ENCODE results near the gene CCDC169. TPM values are rescaled to one million over a fixed set of nuclear protein-coding genes. Genes with fewer than 3 reads are reported as not detected.

The CCDC169 gene
- total RNA-seq, 1 experiment from 2014 or later: not detected

GRCh38 chr13:36231236-36231635 lies 66.4 kb downstream of the CCDC169 start:
- intact Hi-C loops (cut with micrococcal nuclease; ENCODE audit: unreplicated experiment): no loop called here
- Mint-ChIP-seq H3K27ac (ENCODE audit: unreplicated experiment) (no peak overlapping the region), H3K36me3 (ENCODE audit: insufficient read depth, unreplicated experiment) (no peaks in the 10 kb centered on the region), H3K4me3 (ENCODE audit: low read depth, unreplicated experiment) (no peak overlapping the region), H3K27me3 (ENCODE audit: unreplicated experiment) (peaks cover 12% of the 10 kb centered on the region), H3K4me1 (ENCODE audit: low read depth, unreplicated experiment) (no peaks in the 10 kb centered on the region), H3K9me3 (ENCODE audit: low read depth, unreplicated experiment) (no peaks in the 10 kb centered on the region)
- DNase-seq: no peak
- BruUV-seq (replicated peaks): no TSS peak
- TF ChIP-seq, protein P1, sequence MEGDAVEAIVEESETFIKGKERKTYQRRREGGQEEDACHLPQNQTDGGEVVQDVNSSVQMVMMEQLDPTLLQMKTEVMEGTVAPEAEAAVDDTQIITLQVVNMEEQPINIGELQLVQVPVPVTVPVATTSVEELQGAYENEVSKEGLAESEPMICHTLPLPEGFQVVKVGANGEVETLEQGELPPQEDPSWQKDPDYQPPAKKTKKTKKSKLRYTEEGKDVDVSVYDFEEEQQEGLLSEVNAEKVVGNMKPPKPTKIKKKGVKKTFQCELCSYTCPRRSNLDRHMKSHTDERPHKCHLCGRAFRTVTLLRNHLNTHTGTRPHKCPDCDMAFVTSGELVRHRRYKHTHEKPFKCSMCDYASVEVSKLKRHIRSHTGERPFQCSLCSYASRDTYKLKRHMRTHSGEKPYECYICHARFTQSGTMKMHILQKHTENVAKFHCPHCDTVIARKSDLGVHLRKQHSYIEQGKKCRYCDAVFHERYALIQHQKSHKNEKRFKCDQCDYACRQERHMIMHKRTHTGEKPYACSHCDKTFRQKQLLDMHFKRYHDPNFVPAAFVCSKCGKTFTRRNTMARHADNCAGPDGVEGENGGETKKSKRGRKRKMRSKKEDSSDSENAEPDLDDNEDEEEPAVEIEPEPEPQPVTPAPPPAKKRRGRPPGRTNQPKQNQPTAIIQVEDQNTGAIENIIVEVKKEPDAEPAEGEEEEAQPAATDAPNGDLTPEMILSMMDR (IDR thresholded peaks at IDR 0.05; ENCODE audit: unreplicated experiment): no peak
- CTCF ChIA-PET: no interaction called here

DNA sequence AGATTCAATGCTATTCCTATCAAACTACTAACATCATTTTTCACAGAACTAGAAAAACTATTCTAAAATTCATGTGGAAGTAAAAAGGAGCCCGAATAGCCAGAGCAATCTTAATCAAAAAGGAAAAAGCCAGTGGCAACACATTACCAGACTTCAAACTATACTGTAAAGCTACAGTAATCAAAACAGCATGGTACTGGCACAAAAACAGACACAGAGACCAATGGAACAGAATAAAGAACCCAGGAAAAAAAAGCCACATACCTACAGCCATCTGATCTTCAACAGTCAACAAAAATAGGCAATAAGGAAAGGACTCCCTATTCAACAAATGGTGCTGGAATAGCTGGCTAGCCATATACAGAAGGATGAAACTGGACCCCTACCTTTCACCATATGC lies 72.9 kb downstream of the CCDC169 start:
- intact Hi-C loops (cut with micrococcal nuclease; ENCODE audit: unreplicated experiment): no loop called here
- Mint-ChIP-seq H3K4me3 (ENCODE audit: low read depth, unreplicated experiment) (no peak overlapping the region), H3K9me3 (ENCODE audit: low read depth, unreplicated experiment) (peaks cover 3% of the 10 kb centered on the region), H3K36me3 (ENCODE audit: insufficient read depth, unreplicated experiment) (no peaks in the 10 kb centered on the region), H3K4me1 (ENCODE audit: low read depth, unreplicated experiment) (no peaks in the 10 kb centered on the region), H3K27me3 (ENCODE audit: unreplicated experiment) (peaks cover 23% of the 10 kb centered on the region), H3K27ac (ENCODE audit: unreplicated experiment) (no peak overlapping the region)
- DNase-seq: no peak
- BruUV-seq (replicated peaks): no TSS peak
- CTCF ChIA-PET: no interaction called here
- TF ChIP-seq, protein P1 (IDR thresholded peaks at IDR 0.05; ENCODE audit: unreplicated experiment): no peak

GRCh38 chr13:36219883-36220282 lies 77.7 kb downstream of the CCDC169 start:
- DNase-seq: no peak
- TF ChIP-seq, protein P1 (IDR thresholded peaks at IDR 0.05; ENCODE audit: unreplicated experiment): no peak
- Mint-ChIP-seq H3K4me1 (ENCODE audit: low read depth, unreplicated experiment) (no peaks in the 10 kb centered on the region), H3K4me3 (ENCODE audit: low read depth, unreplicated experiment) (no peak overlapping the region), H3K27me3 (ENCODE audit: unreplicated experiment) (peaks cover 12% of the 10 kb centered on the region), H3K27ac (ENCODE audit: unreplicated experiment) (no peak overlapping the region), H3K36me3 (ENCODE audit: insufficient read depth, unreplicated experiment) (no peaks in the 10 kb centered on the region), H3K9me3 (ENCODE audit: low read depth, unreplicated experiment) (peaks cover 3% of the 10 kb centered on the region)
- CTCF ChIA-PET: no interaction called here
- no TSS peak for BruUV-seq (replicated peaks)
- intact Hi-C loops (cut with micrococcal nuclease; ENCODE audit: unreplicated experiment): no loop called here

- Mint-ChIP-seq H3K4me3 (ENCODE audit: low read depth, unreplicated experiment) (no peak overlapping the region), H3K27me3 (ENCODE audit: unreplicated experiment) (peaks cover 13% of the 10 kb centered on the region), H3K4me1 (ENCODE audit: low read depth, unreplicated experiment) (no peaks in the 10 kb centered on the region), H3K9me3 (ENCODE audit: low read depth, unreplicated experiment) (peaks cover 3% of the 10 kb centered on the region), H3K36me3 (ENCODE audit: insufficient read depth, unreplicated experiment) (no peaks in the 10 kb centered on the region), H3K27ac (ENCODE audit: unreplicated experiment) (no peak overlapping the region)
- intact Hi-C loops (cut with micrococcal nuclease; ENCODE audit: unreplicated experiment): no loop called here
- BruUV-seq (replicated peaks): no TSS peak
- TF ChIP-seq, protein P1 (IDR thresholded peaks at IDR 0.05; ENCODE audit: unreplicated experiment): no peak
- no peak for DNase-seq
- CTCF ChIA-PET: no interaction called here
Observed at GRCh38 chr13:36217456-36217855, 80.2 kb downstream of the CCDC169 start.
